Stomach (tissue), 9 donors: ENCODE data around the gene KRTDAP. TPM values are rescaled to one million over a fixed set of nuclear protein-coding genes. Genes with fewer than 3 reads are reported as not detected.

Source experiments
- DNase-seq, 2 donors: peaks; one replicate each; pipeline versions ENCODE4 v3.0.0 to v3.0.0-alpha.2; 2013 to 2019
- H3K27ac ChIP-seq, 5 donors: fragments of 200-600 bp in 4 of 5; sonication (generic) in 4 of 5; one replicate each; pipeline ENCODE4 v1.5.1; 2013 to 2019; ENCODE audit warnings: mild to moderate bottlenecking in 1 of 5, moderate library complexity in 1 of 5
- H3K27me3 ChIP-seq, 3 donors: fragments of 200-600 bp; sonication (generic); one replicate each; pipeline ENCODE4 v1.5.1; 2017 to 2019; ENCODE audit warnings: mixed run types in 1 of 3
- H3K36me3 ChIP-seq, 4 donors: fragments of 200-600 bp; sonication (generic); 1 replicate in 3 of 4; 2 replicates in 1 of 4; pipeline ENCODE4 v1.5.1; 2016 to 2019
- H3K4me1 ChIP-seq, 4 donors: fragments of 200-600 bp; sonication (generic); one replicate each; pipeline ENCODE4 v1.5.1; 2016 to 2019
- H3K4me3 ChIP-seq, 4 donors: fragments of 200-600 bp; sonication (generic) in 3 of 4; one replicate each; pipeline ENCODE4 v1.5.1; 2016 to 2019; ENCODE audit warnings: mild to moderate bottlenecking in 1 of 4
- H3K9me3 ChIP-seq, 4 donors: fragments of 200-600 bp; sonication (generic); one replicate each; pipeline ENCODE4 v1.5.1; 2016 to 2019
- EP300 ChIP-seq: sonication (generic); formaldehyde crosslinking; IDR thresholded peaks from one replicate; pipeline ENCODE4 v1.6.1; 2017; ENCODE audit warnings: antibody characterized with exemption
- POLR2A ChIP-seq, 4 donors: fragments of 450-650 bp; IDR thresholded peaks; one replicate each; pipeline ENCODE4 v1.6.1; 2016; ENCODE audit warnings: antibody characterized with exemption in 4 of 4, control low read depth in 2 of 4, mild to moderate bottlenecking in 1 of 4, moderate library complexity in 1 of 4
- POLR2AphosphoS5 ChIP-seq, 3 donors: sonication (generic); formaldehyde crosslinking; IDR thresholded peaks; one replicate each; pipeline ENCODE4 v1.6.1; 2016; ENCODE audit warnings: antibody characterized with exemption in 3 of 3
- WGBS, 5 donors: extraction: QIAGEN DNeasy Blood & Tissue Kit in 3 of 5; methylation state at CpG; one replicate each; pipeline versions ENCODE4 v1.1.5 to v1.1.7; 2013 to 2018; 5-methylcytosine and 5-hydroxymethylcytosine counted together
- intact Hi-C: fragments of 100-400 bp; cut with DNase I; formaldehyde crosslinking; loops from one replicate; pipeline ENCODE4 v1.15.1; 2023; ENCODE audit warnings: low total_unique reads
- polyA plus RNA-seq, 3 donors: library from polyadenylated mRNA; stranded (reverse); fragments of 200-250 nt; gene quantifications; one replicate each; pipeline ENCODE4 v1.2.3, GENCODE V29; 2013
- total RNA-seq, 5 donors: library from RNA; depleted of rRNA; stranded (reverse); fragments of >200 nt; gene quantifications; one replicate each; pipeline versions ENCODE4 v1.1.0 to v1.2.3, GENCODE V29; 2014 to 2016
- TF ChIP-seq, protein P1 (sequence below), 7 experiments: fragments of 450-650 bp in 4 of 7; fragments of 200-600 bp in 3 of 7; sonication (generic) in 3 of 7; IDR thresholded peaks; one replicate each; pipeline ENCODE4 v1.5.1; 2016 to 2019; ENCODE audit warnings: antibody characterized with exemption in 7 of 7, control low read depth in 2 of 7, mild to moderate bottlenecking in 1 of 7
- donor health status: healthy with polysubstance abuse.
- donor health status: Bipolar disorder and iron deficiency.
- donor health status: healthy.

KRTDAP gene
- total and polyA plus RNA-seq, 8 donors = 2.3 to 3.0 TPM; not detected in 6

DNA sequence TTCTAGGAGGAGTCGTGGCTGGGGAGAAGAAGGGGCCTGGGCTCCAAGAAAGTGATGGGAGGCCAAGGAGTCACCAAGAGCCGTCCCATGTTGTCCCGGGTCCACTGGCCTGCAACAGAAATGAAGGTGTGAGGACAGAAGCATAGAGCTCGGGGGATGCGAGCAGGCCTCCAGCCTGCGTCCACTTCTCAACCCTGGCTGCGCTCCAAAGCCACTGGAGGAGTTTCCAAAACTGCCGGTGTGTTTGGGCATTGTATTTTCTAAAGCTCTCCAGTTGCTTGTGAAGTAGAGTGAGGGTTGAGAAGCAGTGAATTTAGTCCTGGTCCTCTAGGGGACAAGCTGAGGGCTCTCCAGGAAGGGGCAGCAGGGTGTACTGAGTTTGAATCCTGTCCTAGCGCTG lies 29.2 kb downstream of the KRTDAP start:
- Histone ChIP-seq H3K27me3 (no peaks in the 10 kb centered on the region), H3K27ac (peak overlapping the region in 1 of 5 donors; percentile 76), H3K36me3 (no peaks in the 10 kb centered on the region), H3K9me3 (no peaks in the 10 kb centered on the region), H3K4me3 (no peak overlapping the region), H3K4me1 (peaks cover 21 to 57% (median 30%) of the 10 kb centered on the region in 4 donors)
- no peak for TF ChIP-seq POLR2A (IDR thresholded peaks at IDR 0.05)
- TF ChIP-seq, protein P1, sequence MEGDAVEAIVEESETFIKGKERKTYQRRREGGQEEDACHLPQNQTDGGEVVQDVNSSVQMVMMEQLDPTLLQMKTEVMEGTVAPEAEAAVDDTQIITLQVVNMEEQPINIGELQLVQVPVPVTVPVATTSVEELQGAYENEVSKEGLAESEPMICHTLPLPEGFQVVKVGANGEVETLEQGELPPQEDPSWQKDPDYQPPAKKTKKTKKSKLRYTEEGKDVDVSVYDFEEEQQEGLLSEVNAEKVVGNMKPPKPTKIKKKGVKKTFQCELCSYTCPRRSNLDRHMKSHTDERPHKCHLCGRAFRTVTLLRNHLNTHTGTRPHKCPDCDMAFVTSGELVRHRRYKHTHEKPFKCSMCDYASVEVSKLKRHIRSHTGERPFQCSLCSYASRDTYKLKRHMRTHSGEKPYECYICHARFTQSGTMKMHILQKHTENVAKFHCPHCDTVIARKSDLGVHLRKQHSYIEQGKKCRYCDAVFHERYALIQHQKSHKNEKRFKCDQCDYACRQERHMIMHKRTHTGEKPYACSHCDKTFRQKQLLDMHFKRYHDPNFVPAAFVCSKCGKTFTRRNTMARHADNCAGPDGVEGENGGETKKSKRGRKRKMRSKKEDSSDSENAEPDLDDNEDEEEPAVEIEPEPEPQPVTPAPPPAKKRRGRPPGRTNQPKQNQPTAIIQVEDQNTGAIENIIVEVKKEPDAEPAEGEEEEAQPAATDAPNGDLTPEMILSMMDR (IDR thresholded peaks at IDR 0.05) = no peak
- no peak for TF ChIP-seq POLR2AphosphoS5 (IDR thresholded peaks at IDR 0.05)
- TF ChIP-seq EP300 = no peak
- peak in 1 of 2 donors; percentile 38 for DNase-seq
- intact Hi-C loops = no loop called here
- 52 to 68% (median 56%) methylated on average over 9 of the region's 9 CpGs for WGBS, 5 donors

DNA sequence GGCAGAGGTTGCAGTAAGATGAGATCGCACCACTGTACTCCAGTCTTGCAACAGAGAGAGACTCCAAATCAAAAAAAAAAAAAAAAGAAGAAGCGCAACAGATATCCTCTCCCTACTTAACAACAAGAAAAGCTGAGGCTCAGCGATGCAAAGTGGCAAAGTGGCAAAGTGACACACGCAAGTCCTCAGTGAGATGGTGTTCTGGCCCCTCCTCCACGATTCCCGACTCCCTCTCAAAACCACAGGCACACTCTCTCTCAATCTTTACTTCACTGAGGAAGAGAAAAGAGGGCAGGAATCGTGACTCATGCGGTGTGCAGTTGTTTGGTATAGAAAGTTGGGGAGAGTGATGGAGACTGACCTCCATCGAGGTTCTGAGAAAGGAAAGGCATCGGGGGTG lies 29.7 kb downstream of the KRTDAP start:
- Histone ChIP-seq H3K4me1 (peaks cover 21 to 59% (median 30%) of the 10 kb centered on the region in 4 donors), H3K27ac (peak overlapping the region in 1 of 5 donors; percentile 76), H3K4me3 (no peak overlapping the region), H3K9me3 (no peaks in the 10 kb centered on the region), H3K36me3 (no peaks in the 10 kb centered on the region), H3K27me3 (no peaks in the 10 kb centered on the region)
- DNase-seq = no peak
- intact Hi-C loops = no loop called here
- TF ChIP-seq POLR2A (IDR thresholded peaks at IDR 0.05) = no peak
- TF ChIP-seq EP300 = no peak
- TF ChIP-seq, protein P1 (IDR thresholded peaks at IDR 0.05) = no peak
- no peak for TF ChIP-seq POLR2AphosphoS5 (IDR thresholded peaks at IDR 0.05)
- WGBS, 5 donors = 77 to 84% (median 82%) methylated on average over 10 of the region's 10 CpGs

DNA sequence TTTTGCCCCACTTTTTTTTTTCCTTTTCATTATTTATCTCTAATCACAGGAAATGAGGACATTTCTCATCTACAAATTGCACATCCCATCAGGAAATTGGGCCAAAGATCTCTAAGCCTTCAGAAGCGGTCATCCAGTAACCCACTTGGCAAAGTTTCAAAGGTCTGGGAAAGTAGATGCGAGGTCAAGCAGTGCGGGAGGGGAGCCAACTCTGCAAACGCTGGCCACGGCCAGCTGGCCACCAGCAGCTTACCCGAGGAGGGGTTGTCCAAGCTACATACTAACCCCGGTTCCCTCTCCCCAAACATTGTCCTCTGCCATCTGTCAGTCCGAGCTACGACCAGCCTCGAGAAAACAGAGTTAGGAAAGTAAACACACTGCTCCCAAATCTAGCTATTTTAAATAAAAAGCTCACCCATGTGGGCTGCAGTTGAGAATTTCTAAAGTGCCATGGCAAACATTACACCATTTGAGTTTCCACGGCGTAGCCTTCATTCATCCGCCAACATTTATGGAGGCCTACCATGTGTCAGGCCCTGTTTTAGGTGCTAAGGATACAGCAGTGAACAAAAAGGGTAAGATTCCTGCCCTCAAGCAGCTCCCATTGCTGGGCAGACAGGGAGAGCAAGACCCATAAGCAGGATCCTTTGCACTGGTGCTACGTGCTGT lies 30.7 kb downstream of the KRTDAP start:
- DNase-seq = peak; percentile 70 to 80
- WGBS, 5 donors = 21 to 33% (median 27%) methylated on average over 14 of the region's 14 CpGs
- peaks cover 21 to 62% (median 30%) of the 10 kb centered on the region in 4 donors for H3K4me1 ChIP-seq
- no peaks in the 10 kb centered on the region for H3K36me3 ChIP-seq
- peak overlapping the region; percentile 37 to 76 (median 69) for H3K27ac ChIP-seq
- no peaks in the 10 kb centered on the region for H3K27me3 ChIP-seq
- no peaks in the 10 kb centered on the region for H3K9me3 ChIP-seq
- TF ChIP-seq, protein P1 (IDR thresholded peaks at IDR 0.05) = no peak
- TF ChIP-seq POLR2AphosphoS5 (IDR thresholded peaks at IDR 0.05) = peak in 1 of 3 donors; percentile 30
- TF ChIP-seq EP300 = no peak
- no peak overlapping the region for H3K4me3 ChIP-seq
- intact Hi-C loops = no loop called here

DNA sequence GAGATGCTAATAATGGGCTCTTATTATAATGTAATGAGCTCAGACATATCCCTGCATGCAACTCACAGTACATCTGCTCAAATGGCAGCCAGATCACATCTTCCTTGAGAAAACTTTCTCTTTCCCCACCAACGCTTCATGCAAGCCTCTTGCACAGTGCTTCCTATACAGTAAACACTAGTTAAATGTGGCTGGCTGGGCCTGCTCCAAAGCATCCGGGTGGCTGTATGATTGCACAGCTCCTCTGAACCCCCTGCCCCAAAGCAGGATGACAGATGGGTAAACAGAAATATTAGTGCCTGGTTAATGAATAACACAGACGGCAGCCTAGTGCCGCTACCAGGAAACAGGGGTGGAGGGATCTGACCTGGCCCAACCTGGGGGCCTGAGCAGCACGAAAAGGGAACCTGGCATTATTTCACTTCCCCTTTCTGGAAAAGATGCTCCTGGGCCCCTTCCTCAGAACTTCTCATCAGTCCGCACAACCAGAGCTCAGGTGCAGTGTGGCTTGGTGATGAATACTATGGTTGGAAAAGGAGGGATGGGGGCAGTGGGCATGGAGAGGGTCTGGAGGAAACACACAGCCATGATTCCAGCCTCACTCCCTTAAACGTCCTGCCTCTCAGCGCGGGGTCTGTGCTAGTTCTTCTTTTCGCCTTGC lies 31.4 kb downstream of the KRTDAP start:
- H3K36me3 ChIP-seq = no peaks in the 10 kb centered on the region
- peak; percentile 72 to 85 for DNase-seq
- H3K27ac ChIP-seq = peak overlapping the region; percentile 30 to 76 (median 69)
- WGBS, 5 donors = 10 to 19% (median 16%) methylated on average over 10 of the region's 10 CpGs
- H3K4me3 ChIP-seq = no peak overlapping the region
- no peaks in the 10 kb centered on the region for H3K9me3 ChIP-seq
- no peak for TF ChIP-seq EP300
- no peak for TF ChIP-seq POLR2A (IDR thresholded peaks at IDR 0.05)
- TF ChIP-seq POLR2AphosphoS5 (IDR thresholded peaks at IDR 0.05) = peak in 1 of 3 donors; percentile 32
- TF ChIP-seq, protein P1 (IDR thresholded peaks at IDR 0.05) = no peak
- peaks cover 21 to 62% (median 30%) of the 10 kb centered on the region in 4 donors for H3K4me1 ChIP-seq
- H3K27me3 ChIP-seq = no peaks in the 10 kb centered on the region
- intact Hi-C loops = no loop called here
